ENCODE data around the gene VAC14. TPM values are rescaled to one million over a fixed set of nuclear protein-coding genes. Genes with fewer than 3 reads are reported as not detected.
"Not testable (repeated sequence)": the region's sequence is repeated elsewhere in the genome, so short reads cannot be mapped to it uniquely, and the experiment has no call there.

The VAC14 gene
- 21.7 TPM for total RNA-seq
- long read RNA-seq, transcript VAC14-201 (19 exons, 3,099 nt), result major isoform, 12 of 29 reads
- long read RNA-seq, partial matches to known transcripts, result 10 of 29 reads
- long read RNA-seq, other reads (novel, unspliced or antisense), result 3 of 29 reads

DNA sequence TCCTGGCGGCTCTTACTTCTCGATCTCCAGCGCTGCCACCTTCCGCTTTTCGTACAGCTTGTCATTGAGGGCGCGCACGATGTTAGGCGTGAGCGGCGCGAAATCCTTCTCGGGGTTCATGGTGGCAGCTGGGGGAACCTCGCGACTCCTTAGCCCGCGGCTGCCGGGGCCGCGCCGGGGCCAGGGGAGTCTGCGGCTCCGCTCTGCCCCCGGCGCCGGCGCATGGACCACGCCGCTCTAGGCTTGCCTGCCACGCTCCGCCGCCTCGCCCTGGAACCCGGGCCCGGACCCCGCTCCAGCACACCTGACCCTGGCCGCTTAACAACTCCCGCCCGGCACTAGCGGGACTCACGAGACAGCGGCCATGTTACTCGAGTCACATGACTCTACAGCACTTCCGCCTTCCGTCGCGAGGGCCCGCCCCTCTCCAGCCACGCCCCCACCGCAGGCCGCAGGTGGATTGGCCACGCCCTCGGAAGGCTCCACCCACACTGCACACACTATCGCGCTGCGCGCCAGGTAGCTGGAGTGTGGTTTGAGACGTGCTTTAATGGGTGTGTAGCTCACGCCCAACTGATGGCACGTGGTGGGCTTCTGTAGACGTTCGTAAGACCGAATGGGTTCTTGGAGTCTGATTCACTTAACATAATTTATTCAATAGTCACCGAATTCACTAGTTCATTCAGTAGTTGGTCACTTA is at the start of gene VAC14:
TSS of gene VAC14 (minus strand) at position 378 of the 700 bp plus-strand sequence. CDS start at position 120, 258 bp downstream.
- intact Hi-C loops (cut with DNase I), result no loop called here
- ATAC-seq (peak; percentile 96), DNase-seq (ENCODE audit: missing footprints) (peak; percentile 97)

DNA sequence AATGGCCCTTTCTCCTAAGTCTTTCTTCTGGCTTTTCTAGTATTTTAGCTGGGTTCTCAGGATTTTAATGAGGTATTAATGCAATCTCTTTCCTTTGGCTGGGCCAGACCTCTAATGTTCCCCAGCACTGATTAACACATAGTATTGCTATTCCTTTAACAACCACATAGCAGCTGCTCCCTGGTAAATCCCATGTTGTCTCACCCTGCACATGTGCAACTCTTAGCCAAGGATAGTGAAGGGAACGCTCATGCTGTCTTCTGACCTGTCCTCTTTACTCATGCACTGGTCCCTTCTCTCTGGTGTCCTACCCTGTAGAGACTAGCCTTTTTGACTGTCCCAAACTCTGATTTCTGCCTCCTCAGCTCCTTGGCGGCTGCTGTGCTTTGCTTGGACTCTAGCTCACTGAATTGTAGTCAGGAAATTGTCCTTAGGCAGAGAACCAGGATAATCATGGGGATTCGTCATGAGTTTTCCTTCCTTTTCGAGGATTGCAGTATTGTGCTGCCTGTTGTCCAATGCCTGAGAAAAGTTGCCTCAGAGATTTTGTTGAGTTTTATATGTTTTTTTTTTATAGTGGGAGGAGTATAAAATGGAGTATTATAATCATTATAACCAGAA is 22.6 kb upstream of the VAC14 start:
- DNase-seq (ENCODE audit: missing footprints); intact Hi-C loops (cut with DNase I); ATAC-seq: not testable (repeated sequence)

DNA sequence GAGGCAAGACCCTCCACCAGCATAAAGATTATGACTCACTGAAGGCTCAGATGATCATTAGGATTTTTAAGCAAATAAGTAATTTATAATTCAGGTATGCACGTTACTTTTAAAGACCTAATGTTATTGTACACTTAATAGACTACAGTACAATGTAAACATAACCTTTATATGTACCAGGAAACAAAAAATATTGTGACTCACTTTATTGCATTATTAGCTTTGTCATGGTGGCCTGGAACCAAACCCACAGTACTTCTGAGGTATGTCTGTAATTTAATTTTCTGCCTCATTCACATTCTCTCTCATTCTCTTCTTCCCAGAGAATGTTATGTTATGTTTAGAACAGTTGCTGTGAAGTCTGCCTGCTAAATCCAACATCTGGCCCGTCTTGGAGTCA is 21.8 kb upstream of the VAC14 start:
- intact Hi-C loops (cut with DNase I); DNase-seq (ENCODE audit: missing footprints); ATAC-seq: not testable (repeated sequence)

DNA sequence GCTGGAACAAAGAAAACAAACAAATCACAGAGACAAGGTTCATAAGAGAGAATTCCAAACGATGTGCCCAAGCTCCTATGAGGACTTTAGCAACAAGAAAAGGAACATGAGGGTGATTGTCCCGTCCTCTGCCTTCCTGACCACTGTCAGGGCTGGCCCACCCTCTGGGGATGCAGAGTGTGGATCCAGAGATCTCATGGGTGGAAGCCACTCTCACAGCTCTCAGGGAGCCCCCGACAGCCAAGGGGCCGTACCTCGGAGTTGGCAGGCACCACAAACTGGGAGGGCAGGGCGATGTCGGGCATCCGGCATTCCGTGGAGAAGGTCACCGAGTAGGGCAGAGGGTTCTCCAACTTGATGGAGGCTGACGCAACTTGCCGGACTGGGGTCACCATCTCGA is 17.1 kb upstream of the VAC14 start:
- DNase-seq (ENCODE audit: missing footprints); intact Hi-C loops (cut with DNase I); ATAC-seq: not testable (repeated sequence)

DNA sequence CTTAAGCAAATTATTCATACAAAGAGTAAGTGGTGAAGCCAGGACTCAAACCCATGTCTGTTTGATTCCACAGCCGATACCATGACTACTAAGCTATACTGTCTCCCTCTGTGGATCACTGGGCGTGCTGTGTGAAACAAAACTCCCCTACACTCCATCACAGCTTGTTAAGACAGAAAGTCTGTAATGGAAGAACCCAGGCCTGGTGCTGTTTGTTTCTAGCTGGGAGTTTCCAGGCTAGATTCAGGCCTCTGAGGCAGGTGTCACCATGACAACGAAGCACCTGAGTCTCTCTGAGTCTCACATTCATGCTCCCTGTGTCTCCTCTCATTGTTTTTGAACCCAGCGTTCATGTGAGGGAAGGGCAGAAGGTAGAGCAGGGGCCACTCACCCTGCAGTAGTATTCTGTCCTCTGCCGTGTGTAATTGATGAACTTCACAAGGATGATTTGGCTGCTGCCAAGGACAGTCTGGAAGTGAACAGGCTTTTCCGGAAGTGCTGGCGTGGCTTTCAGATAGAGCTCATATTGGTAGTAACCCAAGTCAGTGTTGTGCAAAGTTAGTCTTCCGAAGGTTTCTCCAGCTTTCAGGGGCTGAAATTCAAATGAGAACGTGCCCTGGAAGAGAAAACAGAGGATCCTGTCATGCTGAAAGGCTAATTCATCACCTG is 8.6 kb upstream of the VAC14 start:
- intact Hi-C loops (cut with DNase I), result no loop called here
- ATAC-seq, result no peak
- DNase-seq (ENCODE audit: missing footprints), result no peak

DNA sequence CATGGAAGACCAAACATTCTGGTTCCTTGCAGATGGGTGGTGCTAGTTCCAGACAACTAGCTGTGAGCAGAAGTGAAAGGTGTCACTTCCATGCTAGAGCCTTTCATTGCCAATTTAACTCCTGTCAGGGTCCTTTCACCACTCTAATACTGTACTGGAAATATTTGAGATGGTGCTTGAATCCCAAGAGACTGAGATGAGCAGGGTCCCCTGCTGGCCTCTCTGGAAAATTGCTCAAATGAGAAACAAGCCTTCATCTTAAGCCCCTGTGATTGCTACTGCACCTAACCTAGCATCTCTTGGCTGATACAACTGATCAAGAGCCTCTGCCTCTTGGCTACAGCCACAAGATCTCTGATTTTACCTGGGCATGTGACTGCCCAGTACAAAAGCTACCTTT is 7.4 kb upstream of the VAC14 start:
- no peak for ATAC-seq

DNA sequence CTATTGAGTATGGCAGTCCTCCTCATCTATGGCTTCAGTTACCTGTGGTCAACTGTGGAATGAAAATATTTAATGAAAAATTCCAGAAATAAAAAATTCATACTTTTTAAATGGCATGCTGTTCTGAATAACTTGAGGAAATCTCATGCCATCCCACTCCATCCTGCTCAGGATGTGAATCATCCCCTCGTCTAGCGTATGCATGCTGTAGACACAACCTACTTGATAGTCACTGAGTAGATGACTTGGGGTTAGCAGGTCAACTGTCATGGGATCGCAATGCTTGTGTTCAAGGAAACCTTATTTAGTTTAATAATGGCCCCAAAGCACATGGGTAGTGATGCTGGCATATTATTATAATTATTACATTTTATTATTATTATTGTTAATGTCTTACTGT is 4.8 kb upstream of the VAC14 start:
- no peak for ATAC-seq
- DNase-seq (ENCODE audit: missing footprints), result no peak
- intact Hi-C loops (cut with DNase I), result no loop called here

More for the DNA sequence above, 7.4 kb upstream of the VAC14 start:
- intact Hi-C loops (cut with DNase I), result no loop called here
- no peak for DNase-seq (ENCODE audit: missing footprints)

DNA sequence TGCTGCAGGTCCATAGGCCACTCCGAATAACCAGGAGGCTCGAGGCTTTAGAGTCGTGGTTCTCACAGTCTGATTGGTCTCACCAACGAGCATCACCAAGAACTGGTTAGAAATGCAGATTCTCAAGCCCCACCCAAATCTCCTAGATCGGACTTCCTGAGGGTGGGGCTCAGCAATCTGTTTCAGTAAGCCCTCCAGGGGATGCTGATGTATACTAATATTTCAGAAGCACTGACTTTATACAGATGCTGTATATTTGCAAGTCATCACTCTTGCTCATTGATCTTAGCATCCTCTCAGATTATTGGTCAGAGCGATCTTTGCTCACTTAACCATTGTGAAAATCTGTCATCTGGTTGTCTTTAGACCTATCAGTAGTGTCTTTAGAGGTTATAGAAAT is 4.4 kb upstream of the VAC14 start:
- DNase-seq (ENCODE audit: missing footprints) (no peak), ATAC-seq (no peak)
- intact Hi-C loops (cut with DNase I), result no loop called here

DNA sequence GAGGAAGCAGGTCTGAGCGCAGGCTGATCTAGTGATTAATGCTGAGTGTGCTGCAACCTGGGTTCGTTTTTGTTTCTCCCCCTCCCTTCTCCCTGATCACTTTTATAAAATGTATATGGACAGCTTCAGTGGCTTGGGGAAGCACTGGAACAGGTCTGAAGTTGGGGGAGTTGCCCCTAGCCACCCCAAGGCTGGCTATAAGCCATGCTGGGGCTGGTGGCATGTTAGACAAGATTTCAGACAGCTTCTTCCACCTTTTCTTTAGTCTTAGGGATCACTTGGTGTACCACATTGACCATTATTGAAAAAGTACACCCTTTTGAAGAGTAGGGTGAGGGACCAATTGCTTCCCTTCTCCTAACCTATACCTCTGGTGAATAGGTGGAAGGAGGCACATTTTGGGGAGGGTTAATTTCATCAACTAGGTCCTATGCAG is 3.8 kb upstream of the VAC14 start:
- ATAC-seq (no peak), DNase-seq (ENCODE audit: missing footprints) (no peak)
- intact Hi-C loops (cut with DNase I), result no loop called here

DNA sequence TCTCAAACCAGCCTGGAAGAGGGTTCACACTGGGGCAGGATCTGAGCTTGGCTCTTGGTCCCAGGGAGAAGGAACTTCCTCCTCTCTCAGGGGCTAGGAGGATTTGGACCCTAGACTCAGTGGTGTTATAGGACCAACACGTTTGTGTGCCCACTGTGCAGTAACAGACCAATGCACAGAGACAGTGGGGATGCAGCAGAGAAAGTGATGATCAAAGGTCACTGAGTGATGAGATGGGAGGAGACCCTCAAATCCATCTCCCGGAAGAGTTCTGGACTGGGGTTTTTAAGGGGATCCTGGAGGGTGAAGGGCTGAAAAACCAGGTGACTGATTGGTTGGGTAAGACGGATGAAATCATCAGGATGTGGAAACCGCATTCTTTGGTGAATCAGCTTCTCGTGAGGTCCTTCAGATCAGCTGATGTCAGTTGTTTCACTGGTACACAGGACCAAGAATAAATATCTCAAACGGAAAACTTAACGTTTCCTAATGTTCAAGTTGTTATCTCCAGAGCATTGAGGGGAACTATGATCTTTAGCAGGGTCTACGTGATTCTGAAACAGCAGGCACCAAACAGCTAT is 3.3 kb upstream of the VAC14 start:
- no peak for ATAC-seq
- DNase-seq (ENCODE audit: missing footprints), result no peak
- intact Hi-C loops (cut with DNase I), result no loop called here

DNA sequence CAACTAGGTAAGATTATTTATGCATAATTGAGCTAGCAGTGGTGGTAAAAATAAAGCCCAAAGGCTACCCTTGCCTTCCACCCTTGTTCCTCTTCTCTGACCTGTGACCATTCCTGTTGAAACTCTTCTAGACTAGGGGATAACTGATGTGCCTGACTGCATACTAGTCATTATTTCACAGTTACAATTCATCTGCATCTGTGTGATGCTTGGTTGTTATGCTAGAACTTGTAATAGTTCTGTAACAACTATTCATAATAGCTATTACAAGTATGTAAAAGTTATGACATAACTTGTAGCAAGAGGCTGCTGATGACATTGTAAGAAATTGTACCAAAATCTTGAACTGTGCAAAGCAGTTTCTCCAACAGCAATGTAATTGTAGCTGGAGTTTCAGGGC is 2.4 kb upstream of the VAC14 start:
- DNase-seq (ENCODE audit: missing footprints) (no peak), ATAC-seq (no peak)
- intact Hi-C loops (cut with DNase I), result no loop called here

DNA sequence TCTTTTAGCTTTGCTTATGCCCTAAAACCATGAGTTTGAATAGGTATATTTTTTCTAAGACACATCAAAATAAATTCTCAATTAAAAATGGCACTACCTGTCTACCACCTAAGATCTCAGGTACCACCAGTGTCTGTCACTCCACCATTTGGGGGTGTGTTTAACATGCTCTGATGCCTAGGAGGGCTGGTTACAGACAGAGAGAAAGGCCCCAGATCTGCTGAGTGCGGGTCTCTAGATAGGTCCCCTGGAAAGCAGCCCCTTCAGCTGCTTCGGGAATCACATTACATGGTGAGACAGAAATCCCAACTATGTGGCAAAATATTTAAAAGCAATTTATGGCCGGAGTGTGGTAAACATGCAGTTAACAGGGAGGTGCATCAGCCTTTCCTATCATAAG is 653 bp upstream of the VAC14 start:
- DNase-seq (ENCODE audit: missing footprints) (no peak), ATAC-seq (no peak)
- intact Hi-C loops (cut with DNase I), result no loop called here

DNA sequence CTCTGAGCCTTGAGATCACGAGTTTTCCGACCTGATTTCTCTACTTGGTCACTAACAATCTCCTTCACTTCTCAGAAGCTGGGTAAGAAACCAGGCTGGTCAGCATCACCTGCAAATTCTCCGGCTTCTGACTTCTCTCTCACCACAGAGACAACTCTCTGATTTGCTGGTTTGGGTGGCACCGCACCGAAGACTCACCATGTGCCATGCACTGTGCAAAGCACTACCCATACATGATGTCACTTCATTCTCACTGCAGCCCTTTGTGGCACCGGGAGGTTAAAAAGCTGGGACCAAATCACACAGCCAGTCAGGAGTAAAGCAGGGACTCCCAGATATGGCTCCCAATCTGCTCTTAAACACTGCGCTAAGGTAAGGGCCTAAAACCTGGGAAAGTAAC is 647 bp downstream of the VAC14 start:
- ATAC-seq (no peak), DNase-seq (ENCODE audit: missing footprints) (no peak)
- intact Hi-C loops (cut with DNase I), result no loop called here

DNA sequence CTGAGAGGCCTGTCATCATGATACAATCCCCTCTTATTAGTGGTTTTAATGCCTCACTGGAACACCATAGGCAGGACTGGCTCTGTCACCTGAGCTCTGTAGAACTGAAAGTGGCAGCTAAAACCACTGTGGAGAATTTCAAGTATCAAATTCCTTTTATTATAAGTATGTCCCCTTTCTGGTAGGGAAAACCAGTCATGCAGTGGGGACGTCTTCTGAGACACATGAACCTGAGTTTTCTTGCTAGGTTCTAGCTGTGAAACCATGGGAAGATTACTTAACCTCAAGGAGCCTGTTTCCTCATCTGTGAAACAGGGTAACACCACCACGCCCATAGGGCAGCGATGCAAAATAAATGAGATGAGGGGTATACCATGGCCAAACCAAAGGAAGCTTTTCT is 4.7 kb downstream of the VAC14 start:
- DNase-seq (ENCODE audit: missing footprints) (no peak), ATAC-seq (no peak)
- intact Hi-C loops (cut with DNase I), result no loop called here

DNA sequence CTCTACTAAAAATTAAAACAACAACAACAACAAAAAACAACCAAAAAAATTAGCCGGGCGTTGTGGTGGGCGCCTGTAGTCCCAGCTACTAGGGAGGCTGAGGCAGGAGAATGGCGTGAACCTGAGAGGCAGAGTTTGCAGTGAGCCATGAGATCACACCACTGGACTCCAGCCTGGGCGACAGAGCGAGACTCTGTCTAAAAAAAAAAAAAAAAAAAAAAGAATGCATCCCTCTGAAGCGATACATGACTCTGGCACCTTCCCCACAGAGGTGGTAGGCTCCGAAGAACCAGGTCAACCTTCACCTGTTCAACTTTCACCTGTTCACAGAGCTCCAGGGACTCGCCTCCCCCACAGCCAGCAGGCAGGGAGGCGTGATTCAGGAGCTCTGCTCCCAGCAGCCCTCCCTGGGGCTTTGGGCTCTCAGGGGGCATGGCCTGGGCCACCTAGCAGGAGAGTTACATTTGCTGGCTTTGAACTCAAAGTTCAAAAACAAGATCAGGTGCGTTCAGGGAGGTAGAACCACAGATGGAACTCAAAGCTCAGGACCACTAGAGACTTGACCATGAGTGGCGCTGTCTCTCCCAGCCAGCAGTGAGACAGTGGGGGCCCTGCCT is 5.6 kb downstream of the VAC14 start:
- no peak for ATAC-seq
- no peak for DNase-seq (ENCODE audit: missing footprints)
- intact Hi-C loops (cut with DNase I), result no loop called here

DNA sequence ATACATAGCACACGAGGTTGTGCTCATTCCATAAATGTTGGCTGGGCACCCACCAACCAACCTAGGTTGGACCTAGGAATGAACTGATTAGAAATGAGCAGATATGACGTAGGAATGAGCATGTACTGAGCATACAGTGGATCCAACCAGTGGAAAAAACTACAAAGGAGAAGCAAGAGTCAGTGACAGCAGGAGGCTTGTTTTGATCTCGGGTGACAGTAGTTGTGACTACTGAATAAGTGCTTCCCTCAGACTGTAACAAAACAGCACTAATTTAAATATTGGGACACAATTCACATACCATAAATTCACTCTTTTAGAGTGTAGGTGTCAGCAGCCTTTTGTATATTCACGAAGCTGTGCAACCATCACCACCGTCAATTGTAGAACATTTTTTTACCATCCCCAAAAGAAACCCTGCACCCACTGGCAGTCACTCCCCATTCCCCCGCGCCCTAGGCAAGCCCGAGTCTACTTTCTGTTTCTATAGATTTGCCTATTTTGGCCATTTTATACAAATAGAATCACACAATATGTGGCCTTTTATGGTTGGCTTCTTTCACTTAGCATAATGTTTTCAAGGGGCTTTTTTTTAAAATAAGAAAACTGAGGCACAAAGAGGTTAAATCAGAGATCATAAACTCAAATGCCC is 7.0 kb downstream of the VAC14 start:
- no peak for ATAC-seq
- intact Hi-C loops (cut with DNase I), result no loop called here
- DNase-seq (ENCODE audit: missing footprints), result no peak

DNA sequence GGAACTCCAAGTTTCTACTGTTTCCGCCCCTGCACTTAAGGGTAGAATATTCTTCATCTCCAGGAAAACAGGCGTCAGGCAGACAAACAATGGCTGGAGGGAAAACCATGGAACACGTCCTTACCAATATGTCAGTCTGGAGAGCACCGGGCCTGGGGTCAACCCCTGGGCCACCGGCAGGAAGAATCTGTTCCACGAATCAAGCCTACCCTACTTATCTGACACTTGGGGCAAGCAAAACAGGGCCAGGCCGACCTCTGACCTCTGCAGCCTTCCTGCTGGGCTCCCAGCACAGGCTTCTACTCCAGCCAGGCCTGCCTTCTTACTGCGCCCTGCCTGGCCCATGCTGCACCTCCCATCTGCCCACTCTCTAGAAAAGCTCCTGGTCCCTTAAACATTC is 10.1 kb downstream of the VAC14 start:
- DNase-seq (ENCODE audit: missing footprints), result no peak
- intact Hi-C loops (cut with DNase I), result no loop called here
- ATAC-seq, result no peak

DNA sequence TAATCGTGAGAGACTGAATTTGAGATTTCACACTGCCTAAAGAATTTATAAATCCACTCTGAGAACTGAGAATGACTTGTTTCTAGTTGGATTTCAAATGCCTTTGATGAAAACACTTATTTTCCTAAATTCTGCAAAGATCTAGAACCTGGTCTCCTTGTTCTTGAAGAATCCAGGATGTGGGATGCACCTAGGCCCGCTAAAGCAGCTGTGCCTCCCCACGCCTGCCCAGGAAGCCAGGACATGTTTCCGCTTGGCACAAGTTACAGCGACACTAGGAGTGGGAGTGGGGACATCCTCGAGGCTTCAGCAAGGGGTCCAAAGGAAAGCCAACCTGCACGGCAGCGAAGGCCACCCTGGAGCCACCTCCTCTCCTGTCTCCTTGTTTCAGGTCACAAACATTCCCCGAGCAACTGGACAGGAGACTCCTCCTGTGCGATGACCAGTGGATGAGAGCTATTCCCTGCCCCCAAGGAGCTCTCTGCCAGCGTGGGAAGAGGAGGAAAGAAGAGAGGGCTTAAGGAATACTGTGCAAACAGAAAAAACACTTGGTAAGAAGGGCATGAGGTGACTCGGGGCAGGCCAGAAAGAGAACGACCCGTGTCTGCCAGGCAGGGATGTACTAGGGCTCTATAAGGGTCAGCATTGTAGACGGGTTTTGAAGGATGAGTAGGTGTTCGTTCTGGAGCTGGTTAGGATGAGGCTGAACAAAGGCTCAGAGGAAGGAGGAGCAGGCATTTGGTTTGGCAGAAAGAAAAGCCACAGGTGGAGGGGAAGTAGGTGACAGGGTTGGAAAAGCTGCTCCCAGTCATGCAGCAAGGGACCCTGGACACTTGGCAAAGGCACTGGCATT is 11.1 kb downstream of the VAC14 start:
- no peak for ATAC-seq
- DNase-seq (ENCODE audit: missing footprints), result no peak
- intact Hi-C loops (cut with DNase I), result no loop called here

Data from Right ventricle myocardium inferior (tissue), 1 donor.